IMR-90 (cell line): ENCODE measurements around the gene CALD1.

Experiments
- BHLHE40 ChIP-seq: fragments of 150-350 bp; IDR thresholded peaks from 2 replicates; pipeline ENCODE4 v1.6.1; 2016; ENCODE audit warnings: mild to moderate bottlenecking, low read depth, low read length
- CEBPB ChIP-seq: IDR thresholded peaks from 2 replicates; pipeline ENCODE4 v1.6.1; 2012; ENCODE audit warnings: low read depth, low read length, improper control_type of control experiment
- MAZ ChIP-seq: IDR thresholded peaks from 2 replicates; pipeline ENCODE4 v1.6.1; 2012; ENCODE audit warnings: low read depth, mild to moderate bottlenecking, low read length, improper control_type of control experiment, moderate library complexity, borderline replicate concordance
- MXI1 ChIP-seq: IDR thresholded peaks from 2 replicates; pipeline ENCODE4 v1.6.1; 2012; ENCODE audit warnings: low read depth, mild to moderate bottlenecking, low read length, moderate library complexity, borderline replicate concordance
- NFE2L2 ChIP-seq: fragments of 150-350 bp; IDR thresholded peaks from 2 replicates; pipeline ENCODE4 v1.6.1; 2016; ENCODE audit warnings: low read depth, mild to moderate bottlenecking, low read length
- POLR2A ChIP-seq: IDR thresholded peaks from 2 replicates; pipeline ENCODE4 v1.6.1; 2012; ENCODE audit warnings: mild to moderate bottlenecking, low read depth, low read length
- RCOR1 ChIP-seq: IDR thresholded peaks from 2 replicates; pipeline ENCODE4 v1.6.1; 2012; ENCODE audit warnings: mild to moderate bottlenecking, low read length, improper control_type of control experiment; ENCODE audit not compliant: insufficient replicate concordance
- SMC3 ChIP-seq: fragments of 150-350 bp; IDR thresholded peaks from 2 replicates; pipeline ENCODE4 v1.6.1; 2016; ENCODE audit warnings: low read depth, mild to moderate bottlenecking, antibody characterized with exemption, low read length, moderate library complexity
- TF ChIP-seq, protein P1 (sequence below): conservative IDR thresholded peaks from 2 replicates; pipeline ENCODE4 v1.5.1; 2012; ENCODE audit warnings: mild to moderate bottlenecking, low read depth, low read length, improper control_type of control experiment

DNA sequence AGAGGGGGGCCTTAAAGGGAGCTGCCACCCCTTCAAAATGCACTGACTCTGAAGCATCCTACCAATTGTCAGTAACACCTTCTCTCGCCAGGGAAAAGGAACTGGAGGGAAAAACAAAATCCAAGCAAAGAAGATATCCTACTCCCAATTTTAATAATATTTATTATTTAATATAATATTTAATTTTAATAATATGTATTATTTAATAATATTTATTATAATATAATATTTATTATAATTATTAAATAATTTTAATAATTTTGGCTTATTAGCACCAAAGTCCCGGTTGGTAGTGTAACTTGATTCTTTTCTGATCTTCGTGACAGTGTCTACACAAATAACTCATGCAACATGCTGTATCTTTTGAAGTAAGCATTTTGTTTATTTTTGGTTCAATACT is 148.3 kb downstream of the CALD1 start:
- TF ChIP-seq SMC3, result no peak
- TF ChIP-seq, protein P1, sequence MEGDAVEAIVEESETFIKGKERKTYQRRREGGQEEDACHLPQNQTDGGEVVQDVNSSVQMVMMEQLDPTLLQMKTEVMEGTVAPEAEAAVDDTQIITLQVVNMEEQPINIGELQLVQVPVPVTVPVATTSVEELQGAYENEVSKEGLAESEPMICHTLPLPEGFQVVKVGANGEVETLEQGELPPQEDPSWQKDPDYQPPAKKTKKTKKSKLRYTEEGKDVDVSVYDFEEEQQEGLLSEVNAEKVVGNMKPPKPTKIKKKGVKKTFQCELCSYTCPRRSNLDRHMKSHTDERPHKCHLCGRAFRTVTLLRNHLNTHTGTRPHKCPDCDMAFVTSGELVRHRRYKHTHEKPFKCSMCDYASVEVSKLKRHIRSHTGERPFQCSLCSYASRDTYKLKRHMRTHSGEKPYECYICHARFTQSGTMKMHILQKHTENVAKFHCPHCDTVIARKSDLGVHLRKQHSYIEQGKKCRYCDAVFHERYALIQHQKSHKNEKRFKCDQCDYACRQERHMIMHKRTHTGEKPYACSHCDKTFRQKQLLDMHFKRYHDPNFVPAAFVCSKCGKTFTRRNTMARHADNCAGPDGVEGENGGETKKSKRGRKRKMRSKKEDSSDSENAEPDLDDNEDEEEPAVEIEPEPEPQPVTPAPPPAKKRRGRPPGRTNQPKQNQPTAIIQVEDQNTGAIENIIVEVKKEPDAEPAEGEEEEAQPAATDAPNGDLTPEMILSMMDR, result no peak
- no peak for TF ChIP-seq RCOR1
- TF ChIP-seq MAZ, result no peak
- TF ChIP-seq CEBPB, result no peak
- no peak for TF ChIP-seq POLR2A
- TF ChIP-seq NFE2L2, result no peak
- no peak for TF ChIP-seq MXI1
- no peak for TF ChIP-seq BHLHE40
